ENCODE data around the gene JADE2. TPM values are rescaled to one million over a fixed set of nuclear protein-coding genes. Genes with fewer than 3 reads are reported as not detected.
A peak's percentile ranks its signal among the peaks of the same experiment; 100 is the strongest.
"Not testable (repeated sequence)": the region's sequence is repeated elsewhere in the genome, so short reads cannot be mapped to it uniquely, and the experiment has no call there.

The JADE2 gene
- total and polyA plus RNA-seq, 7 donors: 4.9 to 53.8 (median 38.5) TPM

DNA sequence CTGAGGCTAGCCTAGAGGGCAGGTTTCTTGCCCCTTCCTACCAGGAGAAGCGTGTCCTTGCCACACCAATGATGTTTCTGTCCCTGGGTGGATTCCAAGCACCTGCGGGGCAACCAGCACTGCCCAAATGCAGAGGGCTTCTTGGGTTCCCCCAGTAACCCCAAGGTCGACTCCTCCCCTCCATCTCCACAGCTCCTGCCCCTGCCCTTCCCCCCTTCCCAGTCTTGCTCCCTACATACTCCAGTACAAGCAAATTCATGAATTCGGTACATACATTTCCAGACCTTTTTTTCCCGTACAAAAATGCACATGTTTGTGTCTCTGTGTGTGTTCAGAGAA is 12.8 kb upstream of the JADE2 start:
- Histone ChIP-seq H3K27me3 (no peaks in the 10 kb centered on the region), H3K36me3 (no peaks in the 10 kb centered on the region), H3K9me3 (no peaks in the 10 kb centered on the region), H3K27ac (peak overlapping the region; percentile 46 to 58 (median 54)), H3K4me1 (peaks cover 0 to 18% (median 16%) of the 10 kb centered on the region in 4 donors), H3K4me3 (no peak overlapping the region)
- 68 to 78% methylated on average over 5 of the region's 5 CpGs for WGBS, 2 donors
- TF ChIP-seq, protein P1, sequence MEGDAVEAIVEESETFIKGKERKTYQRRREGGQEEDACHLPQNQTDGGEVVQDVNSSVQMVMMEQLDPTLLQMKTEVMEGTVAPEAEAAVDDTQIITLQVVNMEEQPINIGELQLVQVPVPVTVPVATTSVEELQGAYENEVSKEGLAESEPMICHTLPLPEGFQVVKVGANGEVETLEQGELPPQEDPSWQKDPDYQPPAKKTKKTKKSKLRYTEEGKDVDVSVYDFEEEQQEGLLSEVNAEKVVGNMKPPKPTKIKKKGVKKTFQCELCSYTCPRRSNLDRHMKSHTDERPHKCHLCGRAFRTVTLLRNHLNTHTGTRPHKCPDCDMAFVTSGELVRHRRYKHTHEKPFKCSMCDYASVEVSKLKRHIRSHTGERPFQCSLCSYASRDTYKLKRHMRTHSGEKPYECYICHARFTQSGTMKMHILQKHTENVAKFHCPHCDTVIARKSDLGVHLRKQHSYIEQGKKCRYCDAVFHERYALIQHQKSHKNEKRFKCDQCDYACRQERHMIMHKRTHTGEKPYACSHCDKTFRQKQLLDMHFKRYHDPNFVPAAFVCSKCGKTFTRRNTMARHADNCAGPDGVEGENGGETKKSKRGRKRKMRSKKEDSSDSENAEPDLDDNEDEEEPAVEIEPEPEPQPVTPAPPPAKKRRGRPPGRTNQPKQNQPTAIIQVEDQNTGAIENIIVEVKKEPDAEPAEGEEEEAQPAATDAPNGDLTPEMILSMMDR (IDR thresholded peaks at IDR 0.05): no peak
- TF ChIP-seq EP300 (IDR thresholded peaks at IDR 0.05) (no peak), POLR2A (IDR thresholded peaks at IDR 0.05) (no peak), POLR2AphosphoS5 (IDR thresholded peaks at IDR 0.05) (no peak)
- DNase-seq: no peak
- intact Hi-C loops (cut with DNase I): no loop called here

DNA sequence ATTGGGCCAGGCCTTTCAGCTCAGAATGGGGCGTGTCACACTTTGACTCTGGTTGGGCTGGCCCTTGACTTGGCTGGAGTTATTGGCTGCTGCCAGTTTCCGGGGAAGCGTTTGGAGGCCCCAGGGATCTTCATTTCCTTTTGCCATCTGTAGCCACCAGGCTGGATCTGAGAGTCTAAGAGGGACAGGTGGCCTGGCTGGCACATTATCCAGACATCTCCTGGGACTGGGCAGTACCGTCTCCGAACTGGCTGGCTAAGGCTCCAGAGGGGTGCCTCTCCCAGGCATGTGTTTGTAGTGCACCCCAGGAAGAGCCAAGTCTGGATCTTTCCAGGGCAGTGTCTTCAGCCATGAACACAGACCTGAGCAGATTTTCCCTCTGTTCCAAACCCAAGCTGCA is 9.7 kb upstream of the JADE2 start:
- H3K36me3 ChIP-seq: no peaks in the 10 kb centered on the region
- 80 to 92% methylated on average over 5 of the region's 5 CpGs for WGBS, 2 donors
- intact Hi-C loops (cut with DNase I): no loop called here
- H3K9me3 ChIP-seq: no peaks in the 10 kb centered on the region
- DNase-seq: no peak
- no peak overlapping the region for H3K4me3 ChIP-seq
- peaks cover 0 to 18% (median 16%) of the 10 kb centered on the region in 4 donors for H3K4me1 ChIP-seq
- H3K27ac ChIP-seq: no peak overlapping the region
- H3K27me3 ChIP-seq: no peaks in the 10 kb centered on the region
- TF ChIP-seq POLR2A (IDR thresholded peaks at IDR 0.05) (no peak), EP300 (IDR thresholded peaks at IDR 0.05) (no peak), POLR2AphosphoS5 (IDR thresholded peaks at IDR 0.05) (no peak)
- TF ChIP-seq, protein P1 (IDR thresholded peaks at IDR 0.05): no peak

DNA sequence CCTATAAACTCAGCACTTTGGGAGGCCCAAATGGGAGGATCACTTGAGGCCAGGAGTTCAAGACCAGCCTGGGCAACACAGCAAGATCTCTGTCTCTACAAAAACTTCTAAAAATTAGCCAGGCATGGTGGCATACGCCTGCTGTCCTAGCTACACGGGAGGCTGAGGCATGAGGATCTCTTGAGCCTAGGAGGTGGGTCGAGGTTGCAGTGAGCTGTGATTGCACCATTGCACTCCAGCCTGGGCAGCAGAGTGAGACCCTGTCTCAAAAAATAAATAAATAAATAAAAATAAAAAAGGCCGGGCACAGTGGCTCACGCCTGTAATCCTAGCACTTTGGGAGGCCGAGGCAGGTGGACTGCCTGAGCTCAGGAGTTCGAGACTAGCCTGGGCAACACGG is 8.5 kb upstream of the JADE2 start:
- H3K9me3 ChIP-seq; H3K27me3 ChIP-seq; H3K4me1 ChIP-seq; H3K27ac ChIP-seq; intact Hi-C loops (cut with DNase I); H3K36me3 ChIP-seq; DNase-seq; H3K4me3 ChIP-seq: not testable (repeated sequence)
- 94% methylated on average over 8 of the region's 8 CpGs for WGBS, 2 donors

DNA sequence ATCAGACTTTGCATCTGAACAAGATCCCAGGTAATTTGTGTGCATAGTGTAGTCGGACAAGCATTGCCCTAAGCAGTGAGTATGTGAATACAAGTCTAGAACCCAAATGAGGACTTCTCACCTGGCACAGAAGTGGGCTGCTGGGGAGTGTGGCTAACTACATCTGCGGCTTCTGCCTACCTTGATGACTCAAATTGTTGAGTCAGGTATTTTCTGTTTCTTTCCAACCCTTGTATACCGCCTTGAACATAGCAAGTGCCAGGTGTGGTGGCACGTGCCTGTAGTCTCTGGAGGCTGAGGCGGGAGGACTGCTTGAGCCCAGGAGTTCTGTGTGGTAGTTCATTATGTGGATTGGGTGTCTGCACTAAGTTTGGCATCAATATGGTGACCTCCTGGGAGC is 7.9 kb upstream of the JADE2 start:
- TF ChIP-seq POLR2A (IDR thresholded peaks at IDR 0.05): no peak
- TF ChIP-seq POLR2AphosphoS5 (IDR thresholded peaks at IDR 0.05): no peak
- TF ChIP-seq EP300 (IDR thresholded peaks at IDR 0.05): no peak
- TF ChIP-seq, protein P1 (IDR thresholded peaks at IDR 0.05): no peak
- Histone ChIP-seq H3K27me3 (no peaks in the 10 kb centered on the region), H3K4me1 (peaks cover 0 to 2% (median under 1%) of the 10 kb centered on the region in 4 donors), H3K4me3 (no peak overlapping the region), H3K27ac (no peak overlapping the region), H3K9me3 (no peaks in the 10 kb centered on the region), H3K36me3 (no peaks in the 10 kb centered on the region)
- no peak for DNase-seq
- intact Hi-C loops (cut with DNase I): no loop called here
- 92 to 93% methylated on average over 5 of the region's 5 CpGs for WGBS, 2 donors

DNA sequence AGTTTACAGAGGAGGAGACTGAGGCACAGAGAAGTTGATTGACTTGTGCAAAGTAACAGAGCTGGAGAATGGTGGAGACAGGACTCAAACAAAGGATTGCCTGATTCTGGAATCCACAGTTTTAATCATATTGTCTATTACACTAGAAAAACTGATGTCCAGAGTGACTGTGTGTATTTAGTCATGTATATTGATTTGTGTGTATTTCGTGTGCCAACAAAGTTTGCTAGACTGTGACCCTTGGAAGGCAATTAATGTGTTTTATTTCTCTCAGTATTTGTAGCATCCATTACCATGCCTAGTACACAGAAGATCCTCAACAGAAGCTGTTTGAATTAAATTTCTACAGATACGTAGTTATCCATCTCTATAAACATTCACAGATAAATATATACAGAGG is 5.5 kb upstream of the JADE2 start:
- no peak for DNase-seq
- peaks cover 0 to 10% (median 9%) of the 10 kb centered on the region in 4 donors for H3K4me1 ChIP-seq
- no peak overlapping the region for H3K4me3 ChIP-seq
- no peaks in the 10 kb centered on the region for H3K9me3 ChIP-seq
- H3K27ac ChIP-seq: no peak overlapping the region
- intact Hi-C loops (cut with DNase I): no loop called here
- no peaks in the 10 kb centered on the region for H3K36me3 ChIP-seq
- H3K27me3 ChIP-seq: no peaks in the 10 kb centered on the region
- WGBS, 2 donors: 78 to 80% methylated on average over 2 of the region's 2 CpGs
- TF ChIP-seq POLR2AphosphoS5 (IDR thresholded peaks at IDR 0.05) (no peak), POLR2A (IDR thresholded peaks at IDR 0.05) (no peak), EP300 (IDR thresholded peaks at IDR 0.05) (no peak)
- TF ChIP-seq, protein P1 (IDR thresholded peaks at IDR 0.05): no peak

Data from sigmoid colon (tissue), 7 donors.